ENCODE data around the gene CYYR1.

Gene CYYR1

GRCh38 chr21:26554365-26554764 lies 18.7 kb downstream of the CYYR1 start:
- no peak for DNase-seq (ENCODE audit: low read depth in 1 of 2, low spot score in 1 of 2)

GRCh38 chr21:26553898-26554297 lies 19.2 kb downstream of the CYYR1 start:
- DNase-seq (ENCODE audit: low read depth in 1 of 2, low spot score in 1 of 2), result no peak

GRCh38 chr21:26550326-26550725 lies 22.8 kb downstream of the CYYR1 start:
- no peak for DNase-seq (ENCODE audit: low read depth in 1 of 2, low spot score in 1 of 2)

- no peak for DNase-seq (ENCODE audit: low read depth in 1 of 2, low spot score in 1 of 2)
Measured at GRCh38 chr21:26546446-26547097, 26.5 kb downstream of the CYYR1 start.

GRCh38 chr21:26544201-26544775 lies 28.8 kb downstream of the CYYR1 start:
- no peak for DNase-seq (ENCODE audit: low read depth in 1 of 2, low spot score in 1 of 2)

- no peak for DNase-seq (ENCODE audit: low read depth in 1 of 2, low spot score in 1 of 2)
Measured at GRCh38 chr21:26540651-26541050, 32.4 kb downstream of the CYYR1 start.

GRCh38 chr21:26539566-26539965 lies 33.5 kb downstream of the CYYR1 start:
- DNase-seq (ENCODE audit: low read depth in 1 of 2, low spot score in 1 of 2), result no peak

GRCh38 chr21:26534517-26534916 lies 38.6 kb downstream of the CYYR1 start:
- DNase-seq (ENCODE audit: low read depth in 1 of 2, low spot score in 1 of 2), result no peak

GRCh38 chr21:26532208-26532607 lies 40.9 kb downstream of the CYYR1 start:
- DNase-seq (ENCODE audit: low read depth in 1 of 2, low spot score in 1 of 2), result no peak

- DNase-seq (ENCODE audit: low read depth in 1 of 2, low spot score in 1 of 2), result no peak
Measured at GRCh38 chr21:26529526-26529925, 43.6 kb downstream of the CYYR1 start.

- DNase-seq (ENCODE audit: low read depth in 1 of 2, low spot score in 1 of 2), result no peak
Measured at GRCh38 chr21:26528882-26529281, 44.2 kb downstream of the CYYR1 start.

GRCh38 chr21:26522704-26523103 lies 50.4 kb downstream of the CYYR1 start:
- DNase-seq (ENCODE audit: low read depth in 1 of 2, low spot score in 1 of 2), result no peak

GRCh38 chr21:26519142-26519541 lies 53.9 kb downstream of the CYYR1 start:
- no peak for DNase-seq (ENCODE audit: low read depth in 1 of 2, low spot score in 1 of 2)

- DNase-seq (ENCODE audit: low read depth in 1 of 2, low spot score in 1 of 2), result no peak
Measured at GRCh38 chr21:26515257-26515656, 57.8 kb downstream of the CYYR1 start.

- no peak for DNase-seq (ENCODE audit: low read depth in 1 of 2, low spot score in 1 of 2)
Measured at GRCh38 chr21:26513212-26513611, 59.9 kb downstream of the CYYR1 start.

GRCh38 chr21:26512664-26513063 lies 60.4 kb downstream of the CYYR1 start:
- no peak for DNase-seq (ENCODE audit: low read depth in 1 of 2, low spot score in 1 of 2)

- no peak for DNase-seq (ENCODE audit: low read depth in 1 of 2, low spot score in 1 of 2)
Measured at GRCh38 chr21:26508903-26509302, 64.2 kb downstream of the CYYR1 start.

GRCh38 chr21:26506956-26507355 lies 66.1 kb downstream of the CYYR1 start:
- no peak for DNase-seq (ENCODE audit: low read depth in 1 of 2, low spot score in 1 of 2)

GRCh38 chr21:26505211-26505610 lies 67.9 kb downstream of the CYYR1 start:
- DNase-seq (ENCODE audit: low read depth in 1 of 2, low spot score in 1 of 2), result no peak

- DNase-seq (ENCODE audit: low read depth in 1 of 2, low spot score in 1 of 2), result no peak
Measured at GRCh38 chr21:26503414-26503813, 69.7 kb downstream of the CYYR1 start.

GRCh38 chr21:26501495-26502021 lies 71.5 kb downstream of the CYYR1 start:
- DNase-seq (ENCODE audit: low read depth in 1 of 2, low spot score in 1 of 2), result no peak

GRCh38 chr21:26499495-26499894 lies 73.6 kb downstream of the CYYR1 start:
- DNase-seq (ENCODE audit: low read depth in 1 of 2, low spot score in 1 of 2), result no peak

GRCh38 chr21:26495283-26495849 lies 77.7 kb downstream of the CYYR1 start:
- no peak for DNase-seq (ENCODE audit: low read depth in 1 of 2, low spot score in 1 of 2)

All from activated T-helper 1 cell treated with anti-CD3 and anti-CD28 coated beads, Interleukin-2, amount 50 U/mL, for 16 hours (primary cell).